ENCODE results near the gene KRT83.

DNA sequence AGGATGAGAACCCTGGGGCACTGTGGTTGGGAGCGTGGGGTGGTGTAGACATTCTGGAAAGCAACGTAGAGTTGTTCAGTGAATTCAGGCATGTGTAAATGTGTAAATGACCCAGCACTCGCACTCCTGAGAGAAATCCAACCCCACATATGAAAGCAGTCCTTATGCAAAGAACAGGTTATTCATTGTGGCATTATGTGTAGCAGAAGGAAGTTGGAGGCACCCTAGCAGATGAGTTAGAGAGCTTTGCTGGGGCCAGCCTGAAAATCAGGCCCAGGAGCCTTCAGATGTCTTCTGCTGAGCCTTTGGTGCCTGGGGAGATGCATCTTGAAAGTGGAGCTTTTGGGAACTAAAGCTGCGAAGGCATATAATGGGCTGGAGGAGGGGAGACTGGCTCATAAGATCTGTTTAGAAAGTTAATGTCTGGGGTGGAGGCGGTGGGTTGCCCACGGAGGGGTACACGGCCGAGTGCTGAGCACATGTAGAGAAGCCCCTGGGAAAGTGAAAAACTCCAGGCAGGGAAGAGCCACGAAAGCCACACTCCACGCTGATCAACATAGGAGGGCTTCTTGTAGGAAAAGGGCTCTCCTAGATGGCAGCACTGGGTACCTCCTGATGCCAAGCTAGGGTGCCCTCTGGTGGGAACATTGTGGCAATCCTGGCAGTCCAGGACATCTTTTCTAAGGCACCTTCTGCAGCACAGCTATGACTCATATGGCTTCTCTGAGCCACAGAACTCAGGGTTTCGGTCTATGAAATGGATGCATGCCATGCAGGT lies 6.0 kb upstream of the KRT83 start:
- TF ChIP-seq, protein P1, sequence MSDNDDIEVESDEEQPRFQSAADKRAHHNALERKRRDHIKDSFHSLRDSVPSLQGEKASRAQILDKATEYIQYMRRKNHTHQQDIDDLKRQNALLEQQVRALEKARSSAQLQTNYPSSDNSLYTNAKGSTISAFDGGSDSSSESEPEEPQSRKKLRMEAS (IDR thresholded peaks at IDR 0.05): peak; percentile 85
- TF ChIP-seq, protein P2, sequence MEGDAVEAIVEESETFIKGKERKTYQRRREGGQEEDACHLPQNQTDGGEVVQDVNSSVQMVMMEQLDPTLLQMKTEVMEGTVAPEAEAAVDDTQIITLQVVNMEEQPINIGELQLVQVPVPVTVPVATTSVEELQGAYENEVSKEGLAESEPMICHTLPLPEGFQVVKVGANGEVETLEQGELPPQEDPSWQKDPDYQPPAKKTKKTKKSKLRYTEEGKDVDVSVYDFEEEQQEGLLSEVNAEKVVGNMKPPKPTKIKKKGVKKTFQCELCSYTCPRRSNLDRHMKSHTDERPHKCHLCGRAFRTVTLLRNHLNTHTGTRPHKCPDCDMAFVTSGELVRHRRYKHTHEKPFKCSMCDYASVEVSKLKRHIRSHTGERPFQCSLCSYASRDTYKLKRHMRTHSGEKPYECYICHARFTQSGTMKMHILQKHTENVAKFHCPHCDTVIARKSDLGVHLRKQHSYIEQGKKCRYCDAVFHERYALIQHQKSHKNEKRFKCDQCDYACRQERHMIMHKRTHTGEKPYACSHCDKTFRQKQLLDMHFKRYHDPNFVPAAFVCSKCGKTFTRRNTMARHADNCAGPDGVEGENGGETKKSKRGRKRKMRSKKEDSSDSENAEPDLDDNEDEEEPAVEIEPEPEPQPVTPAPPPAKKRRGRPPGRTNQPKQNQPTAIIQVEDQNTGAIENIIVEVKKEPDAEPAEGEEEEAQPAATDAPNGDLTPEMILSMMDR (IDR thresholded peaks at IDR 0.05): peak; percentile 100
- no peak for TF ChIP-seq CEBPB (IDR thresholded peaks at IDR 0.05)
- TF ChIP-seq HDAC2 (IDR thresholded peaks at IDR 0.05): no peak
- TF ChIP-seq MAZ (IDR thresholded peaks at IDR 0.05; ENCODE audit: borderline replicate concordance, low read depth, low read length): no peak
- no peak for TF ChIP-seq POLR2A (IDR thresholded peaks at IDR 0.05; ENCODE audit: low read length)
- TF ChIP-seq ZSCAN20 (CRISPR knock-in tag; IDR thresholded peaks at IDR 0.05): no peak
- TF ChIP-seq RFX5 (IDR thresholded peaks at IDR 0.05): no peak
- TF ChIP-seq ZNF302 (CRISPR knock-in tag; IDR thresholded peaks at IDR 0.05): no peak
- TF ChIP-seq SMC3 (IDR thresholded peaks at IDR 0.05): peak; percentile 99
- no peak for TF ChIP-seq MYC (IDR thresholded peaks at IDR 0.05; ENCODE audit: borderline replicate concordance, low read length)
- TF ChIP-seq EP300 (IDR thresholded peaks at IDR 0.05): no peak; a peak in 1 of 5 replicates
- no peak for TF ChIP-seq RNF2 (IDR thresholded peaks at IDR 0.05; ENCODE audit: borderline replicate concordance, low read depth)
